SK-N-DZ (cell line): ENCODE measurements around the gene RBM10.

ENCODE experiments used
- DNase-seq: peaks from one replicate; pipeline ENCODE4 v3.0.0-alpha.2; 2015; ENCODE audit warnings: low spot score

RBM10 gene

DNA sequence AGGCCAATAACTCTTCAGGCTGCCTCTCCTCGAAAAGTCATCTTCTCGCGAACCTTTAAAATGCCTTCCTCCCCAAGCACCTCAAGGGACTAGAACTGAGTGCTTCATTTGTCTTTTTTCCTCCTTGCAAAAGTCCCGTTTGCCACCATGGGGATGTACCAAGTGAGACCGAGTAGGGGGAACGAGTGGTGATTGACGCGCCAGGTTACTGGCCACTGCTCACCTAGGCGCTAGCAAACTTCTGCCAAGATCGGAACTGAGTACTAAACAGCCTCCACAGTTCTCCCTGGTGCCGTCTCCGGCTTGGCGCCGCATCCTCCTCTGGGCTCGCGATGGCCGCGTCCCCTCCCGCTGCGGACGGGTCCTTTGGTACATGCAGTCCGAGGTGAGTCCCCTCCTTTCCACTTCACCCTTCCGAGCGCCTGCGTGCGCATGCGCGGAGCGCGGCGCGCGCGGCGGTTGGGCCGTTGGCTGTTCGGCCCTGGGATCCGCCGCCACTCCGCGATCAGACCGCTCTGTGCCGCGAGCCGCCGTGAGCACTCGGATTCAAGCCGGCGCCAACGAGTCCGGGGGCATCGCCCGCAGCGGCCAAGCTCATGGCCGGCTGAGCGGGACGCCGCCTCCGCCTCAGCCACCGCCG, 73.4 kb downstream of the RBM10 start, which contains the start of gene CDK16:
TSS of gene CDK16 (plus strand) at position 402 of the 640 bp plus-strand sequence. CDS start 4,877 bp downstream, outside the sequence.
- peak; percentile 85 for DNase-seq

DNA sequence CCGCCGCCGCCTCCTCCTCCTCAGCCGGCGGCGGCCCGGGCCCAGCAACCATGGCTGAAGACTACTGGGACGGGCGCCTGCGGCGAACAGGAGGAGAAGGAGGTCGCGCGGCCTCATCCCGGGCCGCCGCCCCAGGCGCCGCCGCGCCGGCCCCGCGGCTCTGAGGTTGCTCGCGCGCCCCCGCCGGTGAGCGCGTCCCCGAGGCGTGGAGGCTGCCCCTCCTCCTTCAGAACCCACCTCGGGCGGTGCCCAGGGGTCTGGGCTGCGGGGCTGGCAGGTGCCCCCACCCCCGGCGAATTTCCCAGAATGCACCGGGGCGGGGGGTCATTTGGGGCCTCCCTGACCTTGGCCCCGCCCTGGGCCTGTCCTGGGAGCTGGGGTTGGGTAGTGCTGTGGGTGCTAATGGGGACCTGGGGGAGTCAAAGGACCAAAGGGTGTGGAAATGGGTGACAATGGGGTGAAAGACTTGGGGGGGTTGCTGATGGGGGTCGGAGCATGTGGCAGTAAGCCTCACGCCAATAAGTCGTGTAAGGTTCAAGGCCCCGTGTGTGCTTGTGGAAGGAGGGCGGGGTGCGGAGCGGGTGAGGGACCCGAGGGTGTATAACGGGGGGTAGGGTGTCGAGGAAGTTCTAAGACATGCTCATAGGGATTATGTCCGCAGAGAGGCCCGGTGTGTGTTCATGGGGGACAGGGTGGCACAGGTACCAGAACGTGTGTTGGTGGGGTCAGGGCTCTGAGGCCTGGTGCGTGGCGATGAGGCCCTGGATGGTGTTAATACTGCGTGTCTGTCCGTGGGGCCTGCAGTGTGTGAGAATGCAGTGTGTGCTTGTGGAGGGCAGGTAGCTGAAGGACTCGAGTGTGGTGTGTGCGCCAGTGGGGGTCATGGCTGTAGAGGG, 74.1 kb downstream of the RBM10 start:
- peak; percentile 41 for DNase-seq

DNA sequence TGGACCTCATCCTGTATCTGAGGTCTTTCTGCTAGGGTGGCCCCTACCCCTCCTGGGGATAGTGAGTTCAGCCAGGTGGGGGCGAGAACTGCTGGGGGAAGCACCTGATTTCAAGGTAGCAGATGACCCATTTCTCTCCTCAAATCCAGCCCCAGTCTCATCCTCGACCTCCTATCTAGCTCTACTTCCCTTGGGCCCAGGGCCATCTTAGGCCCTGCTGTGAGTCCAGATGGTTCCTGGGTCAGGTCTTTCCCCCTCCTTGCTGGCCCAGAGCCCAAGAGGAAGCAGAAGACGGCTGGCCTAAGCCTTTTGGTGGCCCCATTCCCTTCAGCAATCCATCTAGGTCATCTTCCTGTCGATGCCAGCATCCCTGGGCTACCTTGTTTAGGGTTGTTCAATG, 76.7 kb downstream of the RBM10 start:
- DNase-seq: no peak

DNA sequence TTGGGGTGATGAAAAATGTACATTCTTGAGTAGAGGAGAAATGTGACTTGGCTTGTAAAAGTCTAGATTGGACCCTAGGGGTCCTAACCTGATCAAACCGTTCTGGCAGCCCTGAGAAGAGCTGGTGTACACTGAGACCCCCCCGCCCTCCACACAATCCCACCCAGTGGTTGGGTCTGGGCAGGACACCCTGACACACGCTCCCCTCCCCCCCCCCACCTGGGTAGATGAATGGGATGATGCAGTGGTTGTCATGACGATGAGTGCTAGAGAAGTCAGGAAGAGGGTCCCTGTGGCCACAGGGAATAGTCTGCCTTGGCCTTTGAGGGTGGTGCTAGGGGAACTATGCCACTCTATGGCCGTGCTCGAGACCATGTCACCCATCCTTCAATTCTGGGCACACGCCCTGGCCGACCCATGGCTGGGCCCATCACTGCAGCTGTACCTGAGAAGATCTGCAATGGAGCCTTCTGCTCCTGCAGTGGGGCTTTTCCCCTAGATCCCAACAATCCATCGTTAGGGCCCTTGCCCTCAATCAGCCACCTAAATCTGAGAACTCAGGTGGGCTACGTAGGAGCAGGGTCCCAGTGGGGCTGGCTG, 77.8 kb downstream of the RBM10 start:
- no peak for DNase-seq

DNA sequence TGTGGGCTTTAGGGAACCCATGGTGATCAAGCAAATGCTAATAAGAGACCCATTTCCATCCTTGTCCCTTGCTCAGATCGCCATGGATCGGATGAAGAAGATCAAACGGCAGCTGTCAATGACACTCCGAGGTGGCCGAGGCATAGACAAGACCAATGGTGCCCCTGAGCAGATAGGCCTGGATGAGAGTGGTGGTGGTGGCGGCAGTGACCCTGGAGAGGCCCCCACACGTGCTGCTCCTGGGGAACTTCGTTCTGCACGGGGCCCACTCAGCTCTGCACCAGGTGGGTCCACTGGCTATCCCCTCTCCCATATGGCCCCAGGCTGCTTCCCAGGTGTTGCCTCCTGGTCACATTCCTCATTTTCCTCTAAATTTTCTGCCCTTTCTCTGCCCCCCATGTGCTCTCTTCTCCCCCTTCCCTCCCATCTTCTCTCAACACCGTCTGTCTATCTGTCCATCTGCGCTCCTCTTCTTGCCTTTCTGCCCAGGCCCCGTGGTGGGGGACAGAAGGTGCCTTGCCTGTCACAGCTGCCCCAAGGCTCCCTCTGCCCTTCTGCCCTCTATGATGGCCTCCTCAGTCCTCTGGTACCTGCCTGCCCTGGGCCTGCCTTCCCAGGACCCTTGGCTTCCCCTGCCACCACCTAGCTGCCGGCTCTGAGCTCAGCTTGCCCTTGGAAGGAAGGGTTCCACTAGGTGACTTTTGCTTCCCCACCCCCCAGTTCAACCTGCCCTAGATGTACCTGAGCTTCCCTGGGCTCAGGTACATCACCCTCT, 78.6 kb downstream of the RBM10 start:
- DNase-seq: no peak

DNA sequence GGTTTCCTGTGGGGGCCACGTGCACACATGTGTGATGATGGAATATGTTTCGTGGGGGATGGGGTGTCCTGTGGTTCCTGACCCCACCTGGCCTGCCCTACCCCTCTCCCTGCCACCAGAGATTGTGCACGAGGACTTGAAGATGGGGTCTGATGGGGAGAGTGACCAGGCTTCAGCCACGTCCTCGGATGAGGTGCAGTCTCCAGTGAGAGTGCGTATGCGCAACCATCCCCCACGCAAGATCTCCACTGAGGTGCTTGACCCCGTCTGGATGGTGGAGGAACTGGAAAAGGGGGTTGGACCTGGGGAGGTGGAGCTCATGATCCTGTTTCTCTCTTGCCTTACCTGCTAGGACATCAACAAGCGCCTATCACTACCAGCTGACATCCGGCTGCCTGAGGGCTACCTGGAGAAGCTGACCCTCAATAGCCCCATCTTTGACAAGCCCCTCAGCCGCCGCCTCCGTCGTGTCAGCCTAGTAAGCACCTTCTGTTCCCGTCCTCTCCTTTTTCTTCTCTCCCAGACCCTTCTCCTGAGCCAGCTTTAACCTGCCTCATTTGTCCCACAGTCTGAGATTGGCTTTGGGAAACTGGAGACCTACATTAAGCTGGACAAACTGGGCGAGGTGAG, 79.4 kb downstream of the RBM10 start:
- no peak for DNase-seq

DNA sequence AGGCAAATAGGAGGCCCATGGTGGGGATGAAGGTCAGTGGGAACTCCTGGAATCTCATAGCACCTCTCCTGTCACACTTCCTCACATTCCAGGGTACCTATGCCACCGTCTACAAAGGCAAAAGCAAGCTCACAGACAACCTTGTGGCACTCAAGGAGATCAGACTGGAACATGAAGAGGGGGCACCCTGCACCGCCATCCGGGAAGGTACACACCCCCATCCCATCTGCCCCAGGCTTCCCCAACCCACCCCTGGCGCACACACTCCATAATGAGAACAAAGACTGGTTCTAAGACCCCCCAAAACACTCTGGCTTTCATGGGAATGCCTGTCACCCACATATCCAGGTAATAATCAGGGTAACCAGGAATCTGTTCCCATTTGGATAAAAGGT, 79.9 kb downstream of the RBM10 start:
- DNase-seq: no peak

DNA sequence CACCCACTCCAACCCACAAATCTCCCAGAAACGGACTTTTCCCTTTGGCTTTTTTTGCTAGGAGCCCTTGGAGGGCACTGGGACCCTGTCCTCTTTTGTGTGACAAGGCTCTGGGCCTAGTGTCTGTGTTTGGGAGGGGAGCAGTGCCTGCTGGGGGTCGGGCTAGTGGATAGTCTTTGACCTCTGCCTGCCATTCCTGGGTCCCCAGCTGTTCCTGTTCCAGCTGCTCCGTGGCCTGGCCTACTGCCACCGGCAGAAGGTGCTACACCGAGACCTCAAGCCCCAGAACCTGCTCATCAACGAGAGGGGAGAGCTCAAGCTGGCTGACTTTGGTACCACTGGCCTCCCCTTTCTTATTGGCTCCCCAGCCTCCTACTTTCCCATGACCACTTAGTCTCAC, 81.0 kb downstream of the RBM10 start:
- no peak for DNase-seq

DNA sequence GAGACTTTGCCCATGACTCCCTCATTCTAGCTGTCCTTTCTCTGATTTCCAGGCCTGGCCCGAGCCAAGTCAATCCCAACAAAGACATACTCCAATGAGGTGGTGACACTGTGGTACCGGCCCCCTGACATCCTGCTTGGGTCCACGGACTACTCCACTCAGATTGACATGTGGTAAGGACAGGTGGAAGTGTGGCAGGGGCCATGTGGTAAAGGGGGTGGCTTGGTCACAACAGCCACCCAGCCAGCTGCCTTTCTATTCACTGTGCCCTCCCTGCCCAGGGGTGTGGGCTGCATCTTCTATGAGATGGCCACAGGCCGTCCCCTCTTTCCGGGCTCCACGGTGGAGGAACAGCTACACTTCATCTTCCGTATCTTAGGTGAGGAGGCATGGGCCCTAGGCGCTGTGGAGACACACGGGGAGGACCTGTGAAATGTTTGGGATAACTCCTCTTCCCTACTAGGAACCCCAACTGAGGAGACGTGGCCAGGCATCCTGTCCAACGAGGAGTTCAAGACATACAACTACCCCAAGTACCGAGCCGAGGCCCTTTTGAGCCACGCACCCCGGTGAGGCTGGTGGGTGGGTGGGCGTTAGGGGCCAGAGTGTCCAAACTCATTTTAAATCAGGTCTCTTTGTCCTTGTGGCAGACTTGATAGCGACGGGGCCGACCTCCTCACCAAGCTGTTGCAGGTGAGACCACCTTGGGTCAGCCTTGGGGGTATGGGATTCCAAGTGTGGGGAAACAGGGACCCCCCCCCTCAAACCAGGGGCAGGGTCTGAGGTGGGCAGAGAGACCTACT, 81.7 kb downstream of the RBM10 start:
- DNase-seq: no peak

DNA sequence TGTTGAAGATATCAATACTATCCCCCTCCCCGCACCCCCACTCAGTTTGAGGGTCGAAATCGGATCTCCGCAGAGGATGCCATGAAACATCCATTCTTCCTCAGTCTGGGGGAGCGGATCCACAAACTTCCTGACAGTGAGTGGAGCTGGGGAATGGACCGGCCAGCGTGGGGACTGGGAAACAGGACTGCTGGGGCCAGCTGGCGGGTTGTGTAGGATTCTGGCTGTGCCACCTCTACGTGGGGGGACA, 82.2 kb downstream of the RBM10 start:
- no peak for DNase-seq

DNA sequence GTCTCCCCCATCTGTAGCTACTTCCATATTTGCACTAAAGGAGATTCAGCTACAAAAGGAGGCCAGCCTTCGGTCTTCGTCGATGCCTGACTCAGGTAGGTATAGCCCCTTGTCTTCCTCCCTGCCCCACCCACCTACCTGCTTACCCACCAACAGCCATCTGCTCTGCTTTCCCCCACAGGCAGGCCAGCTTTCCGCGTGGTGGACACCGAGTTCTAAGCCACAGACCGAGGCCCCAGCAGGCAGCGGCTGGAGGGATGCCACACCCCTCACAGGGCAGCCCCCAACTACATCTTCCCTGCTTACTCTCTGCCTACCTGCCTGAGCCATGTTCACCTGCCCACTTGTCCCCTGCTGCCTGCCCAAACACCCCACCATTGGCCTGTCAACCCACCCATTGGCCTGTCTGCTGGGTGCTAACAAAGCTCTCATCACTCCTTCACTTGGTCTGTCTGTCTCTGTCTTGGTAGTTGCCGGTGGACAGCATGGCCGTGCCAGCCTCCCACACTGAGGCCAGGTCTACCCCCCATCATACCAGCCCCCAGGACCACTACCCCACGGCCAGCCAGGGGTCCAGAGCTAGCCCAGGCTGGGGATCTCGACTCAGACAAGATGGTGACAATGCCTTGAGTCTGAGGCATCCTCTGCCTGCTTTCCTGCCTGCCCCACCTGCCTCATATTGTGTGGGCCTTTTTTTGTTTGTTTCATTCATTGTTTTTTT, 83.7 kb downstream of the RBM10 start:
- DNase-seq: no peak

DNA sequence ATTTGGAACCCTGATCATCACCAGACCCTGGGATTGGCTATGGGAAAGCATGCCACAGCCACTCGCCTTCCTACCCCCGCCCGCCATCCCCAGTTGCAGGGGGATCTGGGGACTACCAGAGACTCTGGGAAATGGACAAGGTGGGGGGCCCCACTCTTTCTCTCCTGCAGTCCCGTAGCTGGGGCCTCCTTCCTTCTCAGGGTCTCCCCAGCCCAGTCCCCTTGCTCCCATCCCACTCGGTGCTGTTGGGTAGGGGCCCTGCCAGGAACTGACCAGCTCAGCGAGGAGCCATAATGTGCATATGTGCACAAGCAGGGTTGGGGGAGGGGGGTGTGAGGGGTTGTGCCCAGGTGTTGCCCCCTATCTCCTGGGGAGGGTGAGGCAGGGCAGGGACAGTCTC, 84.4 kb downstream of the RBM10 start:
- DNase-seq: no peak

DNA sequence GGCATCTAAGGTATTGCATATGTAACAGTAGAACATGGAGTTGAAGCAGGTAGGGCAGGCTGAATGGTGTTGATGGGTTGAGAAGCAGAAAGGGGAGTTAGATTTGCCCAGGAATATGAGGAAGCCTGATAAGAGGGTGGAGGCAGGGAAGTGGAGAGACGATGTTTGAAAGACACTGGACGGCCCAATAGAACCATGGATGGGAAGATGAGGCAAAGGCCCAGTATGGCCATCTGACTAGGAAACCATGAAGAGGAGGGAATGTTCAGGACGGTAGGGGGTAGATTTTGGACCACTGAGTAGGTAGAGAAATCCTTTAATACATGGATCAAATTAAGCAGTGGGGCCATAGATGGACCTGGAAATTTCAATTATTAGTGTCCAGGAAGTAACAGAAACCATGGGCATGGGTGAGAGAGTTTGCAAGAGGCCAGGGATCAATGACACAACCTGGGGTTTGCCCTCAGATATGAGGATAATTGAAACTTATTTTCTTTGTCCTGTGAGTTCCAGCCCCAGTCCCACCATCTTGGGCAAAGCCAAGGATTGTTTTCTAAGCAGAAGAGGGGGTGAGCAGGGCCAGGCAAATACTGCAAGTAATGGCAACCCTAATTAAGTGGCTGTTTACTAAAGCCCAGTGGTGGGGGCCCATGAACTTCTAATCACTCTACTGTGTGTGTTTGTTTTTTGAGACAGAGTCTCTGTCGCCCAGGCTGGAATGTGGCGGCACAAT, 85.3 kb downstream of the RBM10 start:
- DNase-seq: no peak

DNA sequence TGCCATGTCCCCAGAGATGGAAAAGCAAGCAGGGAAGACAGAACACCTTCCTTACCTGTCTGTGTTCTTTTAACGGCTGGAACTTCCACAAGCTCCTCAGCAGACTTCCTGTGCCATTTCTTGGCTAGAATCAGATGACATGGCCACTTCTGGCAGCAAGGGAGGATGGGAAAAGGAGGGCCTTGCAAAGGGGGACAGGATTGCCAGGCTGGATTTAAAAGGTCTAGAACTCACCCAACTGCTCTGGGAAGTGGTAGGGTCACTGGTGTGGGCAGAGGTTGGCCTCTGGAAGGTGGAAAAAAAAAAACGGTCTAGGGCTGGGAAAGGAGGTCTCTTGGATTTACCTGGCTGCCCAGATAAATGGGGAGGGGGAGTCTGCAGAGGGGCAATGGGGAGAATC, 86.1 kb downstream of the RBM10 start:
- no peak for DNase-seq

DNA sequence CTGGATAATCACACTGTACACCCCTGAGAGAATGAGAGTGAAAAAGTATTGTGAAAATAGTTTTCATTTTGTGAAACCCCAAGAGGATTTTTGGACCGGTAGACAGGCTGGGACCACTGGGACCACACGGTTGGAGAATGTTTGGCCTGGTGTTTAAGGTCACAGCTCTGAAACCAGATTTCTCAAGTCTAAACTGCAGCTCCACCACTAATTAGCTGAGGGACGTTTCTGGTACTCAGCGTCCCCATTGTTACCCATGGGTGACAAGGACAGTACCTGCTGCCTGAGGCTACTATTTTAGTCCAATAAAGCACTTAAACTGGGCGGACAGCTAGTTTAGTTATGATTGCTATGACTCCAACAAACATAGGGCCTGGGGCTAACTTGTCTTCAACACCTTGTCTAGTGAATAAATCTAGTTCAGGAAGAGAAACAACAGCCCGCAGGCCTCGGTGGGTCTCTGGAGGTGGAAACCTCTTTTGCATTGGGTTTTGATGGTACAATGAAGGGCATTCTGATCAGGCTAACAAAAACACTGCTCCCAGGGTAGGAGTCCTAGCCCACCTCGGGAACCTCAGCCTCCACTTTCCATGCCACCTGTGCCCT, 87.3 kb downstream of the RBM10 start:
- DNase-seq: no peak

DNA sequence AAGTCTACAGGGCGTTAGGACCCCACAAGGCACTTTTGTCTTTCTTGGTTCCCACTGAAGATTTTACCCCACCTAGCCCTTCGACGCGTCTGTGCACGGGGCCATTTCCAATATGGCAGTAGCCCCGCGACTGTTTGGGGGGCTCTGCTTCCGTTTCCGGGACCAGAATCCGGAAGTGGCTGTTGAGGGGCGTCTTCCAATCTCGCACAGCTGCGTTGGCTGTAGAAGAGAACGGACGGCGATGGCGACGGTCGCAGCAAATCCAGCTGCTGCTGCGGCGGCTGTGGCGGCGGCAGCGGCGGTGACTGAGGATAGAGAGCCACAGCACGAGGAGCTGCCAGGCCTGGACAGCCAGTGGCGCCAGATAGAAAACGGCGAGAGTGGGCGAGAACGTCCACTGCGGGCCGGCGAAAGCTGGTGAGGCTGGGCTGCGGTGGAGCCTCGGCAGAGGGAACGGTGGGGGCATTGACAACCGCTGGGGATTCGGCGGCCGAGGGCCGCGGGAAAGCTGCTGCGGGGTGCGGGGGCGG, 87.8 kb downstream of the RBM10 start, which contains the start of gene USP11:
TSS of gene USP11 (plus strand) at position 207 of the 530 bp plus-strand sequence. CDS start at position 242, 35 bp downstream.
- peak; percentile 77 for DNase-seq

DNA sequence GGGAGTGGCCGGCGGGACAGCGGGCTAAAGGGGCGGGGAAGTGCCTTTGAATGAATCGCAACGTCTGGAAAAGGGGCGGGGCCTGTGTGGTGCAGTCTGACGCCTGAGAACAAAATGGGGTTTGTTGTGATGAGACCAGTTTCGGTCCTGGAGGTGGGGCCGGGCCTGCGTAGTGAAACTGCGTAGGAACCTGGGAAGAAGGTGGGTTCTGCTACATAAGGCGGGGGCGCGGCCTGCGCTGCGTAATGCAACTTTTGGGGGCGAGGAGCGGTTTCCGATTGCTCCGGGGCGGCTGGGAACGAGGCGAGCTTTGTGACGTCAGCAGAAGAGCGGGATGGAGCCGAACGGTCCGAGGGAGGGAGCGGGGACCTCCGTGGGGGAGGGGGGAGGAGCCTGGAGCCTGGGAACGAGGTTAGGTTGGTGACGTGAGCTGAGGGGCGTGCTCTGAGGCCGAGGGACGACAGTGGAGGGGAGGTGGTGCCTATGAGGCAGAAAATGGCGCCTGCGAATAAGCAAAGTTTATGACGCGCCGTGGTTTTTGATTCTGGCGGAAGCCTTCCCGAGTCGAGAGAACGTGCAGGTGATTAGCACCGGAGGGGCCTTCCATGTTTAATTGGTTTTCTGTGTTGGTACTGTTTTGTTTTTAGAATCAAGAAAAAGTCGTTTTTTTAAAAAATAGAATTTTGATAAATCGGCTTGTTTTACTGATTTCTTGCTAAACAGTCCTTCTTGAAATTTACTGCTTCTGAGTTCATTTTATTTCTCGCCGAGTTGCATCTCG, 88.5 kb downstream of the RBM10 start:
- peak; percentile 94 for DNase-seq

DNA sequence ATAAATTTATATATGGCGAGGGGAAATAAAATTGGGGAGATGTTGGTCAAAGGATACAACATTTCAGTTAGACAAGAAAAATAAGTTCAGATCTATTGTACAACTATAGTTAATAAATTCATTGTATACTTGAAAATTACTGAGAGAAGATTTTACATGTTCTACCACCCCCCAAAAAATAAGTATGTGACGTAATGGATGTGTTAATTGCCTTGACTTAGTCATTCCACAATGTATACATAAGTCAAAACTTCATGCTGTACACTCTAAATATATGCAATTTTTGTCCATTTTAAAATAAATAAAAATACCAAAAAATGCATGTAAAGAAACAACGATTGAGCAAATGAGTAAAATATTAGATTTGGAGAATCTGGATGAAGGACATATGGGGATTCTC, 89.6 kb downstream of the RBM10 start:
- no peak for DNase-seq
